ENCODE measurements around the gene RPUSD3.
"Not testable (repeated sequence)": the region's sequence is repeated elsewhere in the genome, so short reads cannot be mapped to it uniquely, and the experiment has no call there.

The RPUSD3 gene

GRCh38 chr3:9864200-9864927 lies 20.6 kb upstream of the RPUSD3 start:
- DNase-seq = peak; percentile 85

- DNase-seq = no peak
These were observed 19.4 kb upstream of the RPUSD3 start for GRCh38 chr3:9863058-9863772.

GRCh38 chr3:9862391-9863057 lies 18.7 kb upstream of the RPUSD3 start:
- no peak for DNase-seq

GRCh38 chr3:9861626-9862130 lies 17.9 kb upstream of the RPUSD3 start:
- no peak for DNase-seq

- DNase-seq = no peak
These were observed 17.4 kb upstream of the RPUSD3 start for GRCh38 chr3:9861201-9861600.

- DNase-seq = no peak
These were observed 15.8 kb upstream of the RPUSD3 start for GRCh38 chr3:9859530-9860025.

- DNase-seq = no peak
These were observed 11.8 kb upstream of the RPUSD3 start for GRCh38 chr3:9855594-9855993.

- DNase-seq = not testable (repeated sequence)
These were observed 10.6 kb upstream of the RPUSD3 start for GRCh38 chr3:9854291-9854940.

- DNase-seq = no peak
These were observed 8.7 kb upstream of the RPUSD3 start for GRCh38 chr3:9852528-9852927.

- not testable (repeated sequence) for DNase-seq
These were observed 8.1 kb upstream of the RPUSD3 start for GRCh38 chr3:9851926-9852325.

GRCh38 chr3:9851383-9851782 lies 7.6 kb upstream of the RPUSD3 start:
- not testable (repeated sequence) for DNase-seq

- DNase-seq = peak; percentile 22
These were observed 5.1 kb upstream of the RPUSD3 start for GRCh38 chr3:9848860-9849259.

GRCh38 chr3:9847870-9848269 lies 4.1 kb upstream of the RPUSD3 start:
- DNase-seq = not testable (repeated sequence)

- DNase-seq = no peak
These were observed 3.2 kb upstream of the RPUSD3 start for GRCh38 chr3:9846931-9847488.

- DNase-seq = no peak
These were observed 2.4 kb upstream of the RPUSD3 start for GRCh38 chr3:9846231-9846630.

GRCh38 chr3:9841015-9841414 lies 2.8 kb downstream of the RPUSD3 start:
- DNase-seq = no peak

GRCh38 chr3:9838856-9839255 lies 5.0 kb downstream of the RPUSD3 start:
- no peak for DNase-seq

GRCh38 chr3:9837701-9838582 lies 5.9 kb downstream of the RPUSD3 start:
- no peak for DNase-seq

GRCh38 chr3:9834520-9835380 lies 9.1 kb downstream of the RPUSD3 start:
- no peak for DNase-seq

GRCh38 chr3:9833078-9833477 lies 10.7 kb downstream of the RPUSD3 start:
- no peak for DNase-seq

GRCh38 chr3:9831253-9831652 lies 12.6 kb downstream of the RPUSD3 start:
- no peak for DNase-seq

Measured in NCI-H69 (cell line).